Measurements from ENCODE around the gene GEMIN5. TPM values are rescaled to one million over a fixed set of nuclear protein-coding genes. Genes with fewer than 3 reads are reported as not detected.

The GEMIN5 gene
- total and polyA plus RNA-seq, 2 of the 8 experiments (the other 6 are each of a cell fraction or from before 2014, with no cell fraction given): 12.8 to 47.0 TPM

DNA sequence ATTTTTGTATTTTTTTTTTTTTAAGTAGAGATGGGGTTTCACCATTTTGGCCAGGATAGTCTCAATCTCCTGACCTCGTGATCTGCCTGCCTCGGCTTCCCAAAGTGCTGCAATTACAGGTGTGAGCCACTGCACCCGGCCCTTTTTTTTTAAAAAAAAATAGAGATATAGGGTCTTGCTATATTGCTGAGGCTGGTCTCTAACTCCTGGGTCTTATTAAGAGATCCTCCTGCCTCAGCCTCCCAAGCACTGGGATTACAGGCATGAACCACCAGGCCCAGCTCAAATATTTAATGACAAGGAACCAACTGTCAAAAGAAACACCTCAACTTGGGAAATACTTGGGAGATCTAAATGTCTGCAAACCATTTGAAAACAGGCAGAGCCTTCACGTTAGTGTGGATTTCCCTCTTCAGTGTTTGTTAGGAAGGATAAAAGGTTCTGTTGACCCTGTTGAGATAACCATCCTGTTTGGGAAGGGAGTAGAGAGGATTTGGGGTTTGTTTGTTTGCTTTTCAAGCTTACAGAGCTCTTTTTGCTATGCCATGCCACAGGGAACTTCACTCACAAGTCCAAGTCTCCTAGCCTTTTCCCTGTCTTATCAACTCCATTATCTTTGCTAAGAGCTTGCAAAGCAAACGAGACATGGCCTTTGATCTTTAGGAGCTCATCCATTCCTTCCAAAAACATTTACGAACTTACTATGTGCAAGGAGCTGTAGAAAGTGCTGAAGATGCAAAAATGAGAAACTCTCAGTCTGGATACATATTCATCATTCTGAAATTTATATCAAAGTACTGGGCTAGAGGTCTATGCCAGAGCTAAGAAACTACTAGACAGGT, 95.1 kb downstream of the GEMIN5 start:
- Histone ChIP-seq H2BK15ac (ENCODE audit: low read length) (no peak overlapping the region), H3K56ac (replicated peaks; ENCODE audit: insufficient read length, low read depth, low read length) (no peak overlapping the region), H3K79me1 (ENCODE audit: low read depth, low read length) (no peaks in the 10 kb centered on the region), H2BK20ac (ENCODE audit: low read length) (no peak overlapping the region), H3K27ac (ENCODE audit: low read depth, low read length) (no peak overlapping the region), H2BK12ac (ENCODE audit: low read depth, low read length) (no peak overlapping the region), H3K9me3 (ENCODE audit: insufficient read depth in 2 of 2, low read depth in 1 of 2, low read length in 1 of 2) (no peaks in the 10 kb centered on the region), H3K4me1 (replicated peaks in 1 of 4; ENCODE audit: control insufficient read depth in 3 of 4, insufficient read depth in 4 of 4, low read length in 3 of 4) (no peaks in the 10 kb centered on the region), H3K14ac (ENCODE audit: insufficient read length) (no peak overlapping the region), H3K4me2 (ENCODE audit: insufficient read depth in 1 of 2, low read depth in 2 of 2, low read length in 2 of 2) (no peak overlapping the region), H2BK5ac (ENCODE audit: low read depth, low read length) (no peak overlapping the region), H3K9ac (replicated peaks in 1 of 4; ENCODE audit: extremely low read depth in 1 of 4, low read depth in 3 of 4, low read length in 3 of 4) (no peak overlapping the region), H3K23me2 (ENCODE audit: low read depth, low read length) (no peaks in the 10 kb centered on the region), H3K18ac (ENCODE audit: extremely low read depth, low read length) (no peak overlapping the region), H3K36me3 (ENCODE audit: control insufficient read depth in 2 of 4, insufficient read depth in 4 of 4, low read length in 3 of 4) (no peaks in the 10 kb centered on the region; a peak in 2 of 8 replicates), H3K4me3 (ENCODE audit: extremely low read depth in 1 of 4, insufficient read depth in 2 of 4, low read depth in 3 of 4, low read length in 4 of 4) (no peak overlapping the region), H4K8ac (ENCODE audit: extremely low read depth, insufficient read depth, low read length) (no peak overlapping the region), H3K79me2 (ENCODE audit: control insufficient read depth in 1 of 2, insufficient read depth in 2 of 2, low read length in 2 of 2) (no peaks in the 10 kb centered on the region), H2AK5ac (ENCODE audit: low read depth, low read length) (no peak overlapping the region), H4K91ac (replicated peaks; ENCODE audit: insufficient read length, low read length) (no peak overlapping the region), H2BK120ac (replicated peaks; ENCODE audit: low read depth, low read length) (no peak overlapping the region), H3K23ac (ENCODE audit: insufficient read length) (no peak overlapping the region), H3K27me3 (replicated peaks in 1 of 4; ENCODE audit: control insufficient read depth in 3 of 4, extremely low read depth in 1 of 4, insufficient read depth in 3 of 4, low read length in 3 of 4) (no peaks in the 10 kb centered on the region), H2AFZ (ENCODE audit: low read length) (no peak overlapping the region), H4K5ac (ENCODE audit: insufficient read length, low read depth, low read length) (no peak overlapping the region), H4K20me1 (replicated peaks in 1 of 2; ENCODE audit: control insufficient read depth in 1 of 2, insufficient read depth in 2 of 2, low read length in 2 of 2) (no peaks in the 10 kb centered on the region), H3K4ac (replicated peaks; ENCODE audit: insufficient read length, low read depth, low read length) (no peak overlapping the region)
- POLR2A ChIA-PET (ENCODE audit: partially characterized antibody): interaction anchor here (0.8 to 2.5 kb wide), 5 partner anchors 8 to 18 kb away, joined by 3 to 9 read pairs (median 3); partner anchors contain the start of genes CNOT8 and FAXDC2
- WGBS, 2 experiments (ENCODE audit: extremely low coverage in 1 of 2, insufficient coverage in 1 of 2, insufficient read length in 1 of 2, insufficient replicate concordance in 2 of 2, low coverage in 1 of 2, low lambda C conversion rate in 2 of 2, missing lambda C conversion rate in 1 of 2): 88% methylated on average over 6 of the region's 6 CpGs; no CpG with 5 or more reads in 1 of the 2 experiments
- no peak for TF ChIP-seq TEAD4 (IDR thresholded peaks at IDR 0.05; ENCODE audit: low read depth, low read length)
- TF ChIP-seq TBP (IDR thresholded peaks at IDR 0.05; ENCODE audit: low read depth, low read length): no peak
- peak; percentile 19; the same call in 1 of the 2 replicates for TF ChIP-seq MAFK (IDR thresholded peaks at IDR 0.05; ENCODE audit: low read depth, low read length)
- TF ChIP-seq SUZ12 (IDR thresholded peaks at IDR 0.05; ENCODE audit: low read length): no peak
- no peak for TF ChIP-seq KDM1A (IDR thresholded peaks at IDR 0.05; ENCODE audit: borderline replicate concordance, low read length)
- DNase-seq (ENCODE audit: low read depth in 1 of 2, low spot score in 2 of 2): no peak
- FAIRE-seq: no peak
- CTCF ChIA-PET (ENCODE audit: partially characterized antibody): no interaction called here

All from H1 (cell line).